NCI-H524 (cell line): ENCODE measurements around the gene TOP2B.

ENCODE experiments used
- DNase-seq, 2 experiments: peaks; one replicate each; lab custom pipeline; 2025; lab: John Stamatoyannopoulos, UW

TOP2B gene

DNA sequence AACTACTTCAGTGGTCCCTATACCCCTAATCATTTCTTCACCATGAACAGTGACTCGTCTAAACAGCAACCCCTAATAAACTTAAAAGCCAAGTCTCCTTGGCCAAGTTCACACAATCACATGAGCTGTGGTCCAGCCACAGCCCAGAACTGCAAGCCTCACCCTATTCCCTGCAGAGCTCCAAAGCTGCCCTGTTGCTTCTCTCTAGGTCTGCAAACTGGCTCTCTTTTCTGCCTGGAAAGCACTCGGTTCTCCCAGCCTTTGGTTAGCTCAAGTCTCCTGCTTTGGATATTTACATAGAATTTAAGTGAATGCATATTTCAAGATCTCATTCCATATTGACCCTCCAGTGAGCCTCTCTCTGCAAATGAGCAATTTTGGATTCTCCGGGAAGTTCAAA lies 107.0 kb downstream of the TOP2B start:
- DNase-seq: no peak

DNA sequence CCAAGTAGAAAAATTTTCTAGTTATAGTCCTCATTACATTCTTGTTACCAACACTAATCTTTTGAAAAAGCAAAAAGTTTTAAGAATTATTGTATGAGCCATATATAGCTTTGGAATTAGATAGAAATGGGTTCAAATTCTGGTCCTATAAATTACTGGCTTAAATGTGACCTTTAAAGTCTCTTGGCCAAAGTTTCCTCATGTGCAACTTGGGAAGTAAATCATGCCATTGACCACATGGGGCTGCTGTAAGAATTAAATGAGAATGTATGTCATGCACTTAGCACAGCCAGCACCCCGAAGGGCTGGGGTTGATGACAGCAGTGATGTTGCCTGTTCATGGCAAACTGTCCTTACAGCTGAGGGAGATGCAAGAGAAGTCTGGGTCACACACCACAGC lies 108.3 kb downstream of the TOP2B start:
- no peak for DNase-seq

DNA sequence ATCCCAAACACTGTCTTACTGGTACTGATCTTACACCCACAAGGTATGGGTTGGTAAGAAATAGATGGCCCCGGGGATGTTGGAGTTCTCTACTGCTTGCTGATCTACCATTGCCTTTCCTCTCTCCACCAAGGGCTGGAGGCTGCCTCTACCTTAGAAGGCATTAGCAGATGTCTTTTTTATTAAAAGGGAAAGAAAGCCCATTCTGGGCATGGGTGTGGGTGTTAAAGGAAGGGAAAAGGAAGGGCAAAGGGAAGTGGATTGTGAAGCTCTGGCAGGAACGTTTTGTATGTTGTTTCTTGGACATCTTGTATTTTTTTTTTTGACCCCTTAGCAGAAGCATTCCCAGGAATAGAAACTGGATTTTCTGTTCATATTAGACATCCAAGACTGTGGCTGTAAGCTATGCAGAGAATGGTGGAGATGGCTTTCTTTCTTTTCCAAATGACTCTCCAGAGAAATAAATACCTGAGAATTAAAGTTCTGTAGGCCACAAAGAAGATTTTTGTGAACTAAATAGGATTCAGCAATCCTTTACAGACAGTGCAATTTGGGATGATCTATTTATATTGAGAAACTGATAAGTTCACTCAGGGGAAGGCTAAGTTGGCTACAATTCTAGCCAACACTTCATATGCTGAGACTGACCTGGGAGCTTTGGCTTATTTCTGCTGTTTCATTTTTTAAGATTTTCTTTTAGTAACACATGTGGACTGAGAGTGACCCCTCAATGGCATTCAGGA lies 108.8 kb downstream of the TOP2B start:
- no peak for DNase-seq

DNA sequence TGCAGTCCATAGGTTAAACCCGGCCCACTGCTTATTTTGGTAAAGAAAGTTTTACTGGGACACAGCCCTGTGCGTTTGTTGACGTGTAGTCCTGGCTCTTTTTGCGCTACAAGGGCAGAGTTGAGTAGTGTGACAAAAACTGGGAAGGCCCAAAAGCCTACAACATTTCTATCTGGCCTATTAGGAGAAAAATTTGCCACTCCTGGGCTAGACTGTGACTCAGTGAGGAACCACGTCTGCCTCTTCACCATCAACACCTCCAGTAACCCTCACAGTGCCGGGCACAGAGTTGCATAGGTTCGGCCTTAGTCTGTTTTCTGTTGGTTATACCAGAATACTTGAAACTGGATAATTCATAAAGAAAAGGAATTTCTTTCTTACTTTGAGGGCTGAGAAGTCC lies 110.3 kb downstream of the TOP2B start:
- DNase-seq: no peak

DNA sequence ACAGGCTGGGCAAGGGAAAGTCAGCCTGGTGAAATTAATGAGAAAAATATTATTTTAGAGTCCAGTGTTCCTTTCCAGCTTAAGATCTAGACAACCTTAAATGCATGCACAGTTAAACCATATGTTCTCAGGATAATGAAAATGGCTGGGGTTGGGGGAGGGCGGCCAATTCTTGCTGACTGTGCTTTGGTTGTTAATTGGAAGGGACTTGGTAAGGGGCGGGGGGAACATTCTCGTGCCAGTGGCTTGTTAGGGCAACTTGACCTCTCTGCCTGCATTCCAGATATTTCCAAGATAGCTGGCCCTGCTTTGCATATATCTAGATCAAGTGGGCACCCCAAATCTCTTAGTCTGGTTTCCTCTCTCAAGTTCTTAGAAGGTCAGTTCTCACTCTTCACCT lies 112.5 kb downstream of the TOP2B start:
- no peak for DNase-seq

DNA sequence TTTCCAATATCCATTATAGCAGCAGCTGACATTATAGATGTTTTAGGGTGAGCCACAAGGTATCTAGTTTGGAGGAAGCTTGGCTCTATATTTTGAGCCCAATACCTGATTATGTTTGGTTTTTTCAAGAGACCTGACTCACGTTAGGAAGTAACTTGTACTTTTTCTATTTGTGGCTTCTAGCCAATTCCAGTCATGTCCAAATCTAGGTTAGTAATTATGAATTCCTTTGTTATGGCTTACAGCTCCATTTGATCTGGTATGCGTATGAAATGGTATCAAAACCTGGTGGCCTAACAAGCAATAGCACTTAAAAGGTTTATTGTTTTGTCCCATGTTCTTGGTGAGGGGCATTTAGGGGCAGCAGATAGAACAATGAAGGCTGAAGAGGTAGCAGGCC lies 115.9 kb downstream of the TOP2B start:
- DNase-seq: no peak

DNA sequence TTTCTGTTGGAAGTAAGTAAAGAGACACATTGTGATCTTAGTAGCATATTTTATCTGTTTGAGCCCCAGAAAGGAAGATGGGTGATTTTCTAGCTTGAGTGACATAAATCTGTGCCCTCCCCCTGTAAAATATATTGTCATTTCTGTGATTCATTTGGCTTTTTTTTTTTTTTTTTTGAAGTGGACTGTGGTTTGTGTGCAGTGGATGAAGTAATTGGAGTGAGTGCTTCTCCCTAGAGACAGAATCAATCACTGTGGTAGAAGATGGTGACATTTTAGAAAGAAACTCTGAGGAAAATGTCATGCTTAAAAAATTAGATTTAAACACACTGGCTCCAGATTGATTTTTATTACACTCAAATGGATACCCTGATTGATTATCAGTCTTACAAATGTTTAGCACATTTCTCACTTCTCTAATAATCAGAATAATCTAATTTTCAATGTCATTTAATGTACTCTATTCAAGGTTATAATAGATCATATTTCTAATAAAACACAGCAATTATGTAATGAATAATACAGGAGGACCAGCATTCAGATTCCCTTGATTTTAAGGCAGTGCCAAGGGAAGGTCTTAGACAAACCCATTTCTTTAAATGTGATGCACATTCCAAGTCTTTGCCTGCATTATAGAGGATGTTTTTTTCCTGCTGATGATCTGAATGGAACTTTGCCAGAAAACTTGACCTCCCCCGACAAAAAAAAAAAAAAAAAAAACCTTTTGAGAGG lies 116.6 kb downstream of the TOP2B start:
- no peak for DNase-seq
